GM12878 (cell line): Measurements from ENCODE around the gene PPP3CA. TPM values are rescaled to one million over a fixed set of nuclear protein-coding genes. Genes with fewer than 3 reads are reported as not detected.
A peak's percentile ranks its signal among the peaks of the same experiment; 100 is the strongest.

ENCODE experiments used
- ATAC-seq: fragments of 200-7000 bp; cut with Tn5 transposase; 3 replicates; pipeline ENCODE4 v1.9.1; 2020; ENCODE audit warnings: mild to moderate bottlenecking, moderate library complexity
- BruUV-seq: library from RNA; stranded (reverse); fragments of 400-500 nt; replicated peaks from 2 replicates; lab custom pipeline; 2021; lab: Mats Ljungman, UMichigan
- CTCF ChIA-PET: fragments of 300-600 bp; sonication (Branson Sonifier 250); formaldehyde crosslinking; extraction: SDS; loops from one replicate; lab custom pipeline; 2021; ENCODE audit warnings: inconsistent platforms; lab: Yijun Ruan, JAX
- POLR2A ChIA-PET: fragments of 350-600 bp; formaldehyde crosslinking; extraction: SDS; loops from one replicate; lab custom pipeline; 2021; ENCODE audit warnings: inconsistent platforms; lab: Charles Lee
- RAD21 ChIA-PET: fragments of 300-600 bp; sonication (Branson Sonifier 250); formaldehyde crosslinking; loops from one replicate; lab custom pipeline; 2023; ENCODE audit warnings: antibody characterized with exemption; ENCODE audit not compliant: unreplicated experiment; lab: Charles Lee
- SMC1A ChIA-PET: fragments of 300-600 bp; sonication (Branson Sonifier 250); formaldehyde crosslinking; loops from one replicate; lab custom pipeline; 2023; ENCODE audit not compliant: unreplicated experiment, uncharacterized antibody; lab: Charles Lee
- DNase-seq: peaks from one replicate; pipeline ENCODE4 v3.0.0-alpha.2; 2011; ENCODE audit warnings: low read depth, low spot score
- FAIRE-seq: peaks from 3 replicates; lab custom pipeline; 2011; peaks lifted over from hg19 to GRCh38; lab: Jason Lieb, UNC
- H2AFZ ChIP-seq: 2 replicates; pipeline ENCODE4 v1.6.0; 2011; ENCODE audit warnings: low read depth, low read length, control low read depth; ENCODE audit not compliant: control insufficient read depth
- H3K27ac ChIP-seq: 2 replicates; pipeline ENCODE4 v1.5.1; 2011; ENCODE audit warnings: control low read depth; ENCODE audit not compliant: control insufficient read depth, insufficient read depth
- H3K27me3 ChIP-seq, 2 experiments: replicated peaks in 1 of 2; 2 replicates each; pipeline versions ENCODE4 v1.6.0 to v1.6.1; 2011; ENCODE audit warnings: low read length in 1 of 2; ENCODE audit not compliant: control insufficient read depth in 2 of 2, insufficient read depth in 2 of 2
- H3K36me3 ChIP-seq, 2 experiments: 2 replicates each; pipeline ENCODE4 v1.5.1; 2011; ENCODE audit warnings: low read length in 1 of 2; ENCODE audit not compliant: control insufficient read depth in 2 of 2, insufficient read depth in 2 of 2
- H3K4me1 ChIP-seq: 2 replicates; pipeline ENCODE4 v1.6.1; 2011; ENCODE audit warnings: mild to moderate bottlenecking, low read length, moderate library complexity, mixed read lengths; ENCODE audit not compliant: control insufficient read depth, insufficient read depth
- H3K4me2 ChIP-seq: 2 replicates; pipeline ENCODE4 v1.6.0; 2011; ENCODE audit warnings: control low read depth; ENCODE audit not compliant: control insufficient read depth, insufficient read depth
- H3K4me3 ChIP-seq: fragments of 200-600 bp; sonication (generic); 2 replicates; pipeline ENCODE4 v1.5.1; 2016
- H3K79me2 ChIP-seq: 2 replicates; pipeline ENCODE4 v1.6.0; 2011; ENCODE audit warnings: low read length; ENCODE audit not compliant: control insufficient read depth, insufficient read depth
- H3K9ac ChIP-seq: 2 replicates; pipeline ENCODE4 v1.8.0; 2011; ENCODE audit warnings: low read length, control low read depth, mixed read lengths; ENCODE audit not compliant: control insufficient read depth, insufficient read depth
- H3K9me3 ChIP-seq: replicated peaks from 3 replicates; pipeline ENCODE4 v1.5.1; 2011; ENCODE audit warnings: mild to moderate bottlenecking, low read length; ENCODE audit not compliant: control insufficient read depth, insufficient read depth
- H4K20me1 ChIP-seq: 2 replicates; pipeline ENCODE4 v1.6.0; 2011; ENCODE audit not compliant: control insufficient read depth, insufficient read depth
- GATAD2B ChIP-seq: fragments of 450-650 bp; conservative IDR thresholded peaks from 2 replicates; pipeline ENCODE4 v1.6.1; 2017; ENCODE audit warnings: low read depth, mild to moderate bottlenecking, moderate library complexity
- HDAC2 ChIP-seq: fragments of 200-600 bp; sonication (generic); IDR thresholded peaks from 2 replicates; pipeline ENCODE4 v1.6.1; 2017
- IKZF2 ChIP-seq, 2 experiments: fragments of 450-650 bp; IDR thresholded peaks; 2 replicates each; pipeline ENCODE4 v1.6.1; 2017; ENCODE audit warnings: mild to moderate bottlenecking in 2 of 2, moderate library complexity in 2 of 2
- JUNB ChIP-seq: IDR thresholded peaks from 2 replicates; pipeline ENCODE4 v1.6.1; 2016; ENCODE audit warnings: antibody characterized with exemption, mild to moderate bottlenecking
- MLLT1 ChIP-seq: fragments of 450-650 bp; IDR thresholded peaks from 2 replicates; pipeline ENCODE4 v1.6.1; 2016; ENCODE audit warnings: mild to moderate bottlenecking
- NFXL1 ChIP-seq: fragments of 450-650 bp; IDR thresholded peaks from 2 replicates; pipeline ENCODE4 v1.6.1; 2017; ENCODE audit warnings: antibody characterized with exemption, mild to moderate bottlenecking, borderline replicate concordance
- NFYA ChIP-seq: IDR thresholded peaks from 2 replicates; pipeline ENCODE4 v1.6.1; 2011; ENCODE audit warnings: low read depth, mild to moderate bottlenecking, low read length, improper control_type of control experiment, borderline replicate concordance
- NR2C1 ChIP-seq: fragments of 450-650 bp; IDR thresholded peaks from 2 replicates; pipeline ENCODE4 v1.6.1; 2017; ENCODE audit warnings: antibody characterized with exemption, mild to moderate bottlenecking, moderate library complexity
- ZBTB33 ChIP-seq: fragments of 450-650 bp; IDR thresholded peaks from 2 replicates; pipeline ENCODE4 v1.6.1; 2017; ENCODE audit warnings: mild to moderate bottlenecking
- ZSCAN29 ChIP-seq: fragments of 450-650 bp; IDR thresholded peaks from 2 replicates; pipeline ENCODE4 v1.6.1; 2017; ENCODE audit warnings: mild to moderate bottlenecking, moderate library complexity
- WGBS: methylation state at CpG from one replicate; pipeline ENCODE4 v1.1.6; 2016; ENCODE audit warnings: low lambda C conversion rate; ENCODE audit not compliant: insufficient replicate concordance, insufficient coverage; ENCODE audit errors: missing lambda C conversion rate; 5-methylcytosine and 5-hydroxymethylcytosine counted together
- in situ Hi-C: fragments of 300-500 bp; cut with MboI; formaldehyde crosslinking; loops from 9 replicates; pipeline ENCODE4 v1.14.3; 2018; ENCODE audit warnings: mixed read lengths
- intact Hi-C: fragments of 100-400 bp; cut with micrococcal nuclease; formaldehyde crosslinking; loops from one replicate; pipeline ENCODE4 v1.14.2; 2022; ENCODE audit not compliant: unreplicated experiment
- polyA plus RNA-seq, 11 experiments: library from polyadenylated mRNA; depleted of rRNA in 4 of 11; unstranded in 6 of 11; stranded (reverse) in 5 of 11; fragments of >200 nt; fragmentation: Nextera tagmentation in 4 of 11; fragmentation: Illumina TruSeq in 1 of 11; extraction: Ambion mirVana in 4 of 11; extraction: Trizol in 1 of 11; gene quantifications; 1 replicate in 1 of 11; 2 replicates in 10 of 11; pipeline versions ENCODE4 v1.2.1 to v1.2.3, GENCODE V29; 2011 to 2016; ENCODE audit warnings: inconsistent platforms in 2 of 11, missing spikeins in 2 of 11, low read depth in 1 of 11
- total RNA-seq, 4 experiments: library from RNA; depleted of rRNA in 3 of 4; stranded (reverse); fragments of >200 nt in 3 of 4; fragmentation: Illumina TruSeq in 1 of 4; extraction: Trizol in 1 of 4; gene quantifications; 2 replicates each; pipeline versions ENCODE4 v1.2.1 to v1.2.3, GENCODE V29; 2013 to 2021
- TF ChIP-seq, protein P1 (sequence below): fragments of 450-650 bp; conservative IDR thresholded peaks from 2 replicates; pipeline ENCODE4 v1.6.1; 2017; ENCODE audit warnings: mild to moderate bottlenecking, moderate library complexity

The PPP3CA gene
- total and polyA plus RNA-seq, 10 of the 15 experiments (the other 5 are each of a cell fraction or from before 2014, with no cell fraction given) = 0.33 to 9.0 (median 1.0) TPM

DNA sequence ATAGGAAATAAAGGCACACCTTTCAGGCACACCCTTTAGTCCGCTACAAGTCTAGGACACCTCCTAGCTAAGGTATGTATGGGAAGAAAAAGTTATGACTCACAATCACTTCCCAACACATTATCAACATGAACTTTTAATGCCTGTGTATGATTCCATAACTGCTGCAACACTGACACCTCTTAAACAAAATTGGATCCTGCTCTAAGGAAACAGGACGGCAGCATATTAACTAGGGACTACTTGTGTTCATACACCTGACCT lies 2.4 kb upstream of the PPP3CA start (continued):
- TF ChIP-seq NFXL1 (no peak), ZSCAN29 (no peak), MLLT1 (no peak), NR2C1 (no peak), HDAC2 (no peak), IKZF2 (IDR thresholded peaks at IDR 0.05) (no peak), NFYA (no peak)
- TF ChIP-seq, protein P1, sequence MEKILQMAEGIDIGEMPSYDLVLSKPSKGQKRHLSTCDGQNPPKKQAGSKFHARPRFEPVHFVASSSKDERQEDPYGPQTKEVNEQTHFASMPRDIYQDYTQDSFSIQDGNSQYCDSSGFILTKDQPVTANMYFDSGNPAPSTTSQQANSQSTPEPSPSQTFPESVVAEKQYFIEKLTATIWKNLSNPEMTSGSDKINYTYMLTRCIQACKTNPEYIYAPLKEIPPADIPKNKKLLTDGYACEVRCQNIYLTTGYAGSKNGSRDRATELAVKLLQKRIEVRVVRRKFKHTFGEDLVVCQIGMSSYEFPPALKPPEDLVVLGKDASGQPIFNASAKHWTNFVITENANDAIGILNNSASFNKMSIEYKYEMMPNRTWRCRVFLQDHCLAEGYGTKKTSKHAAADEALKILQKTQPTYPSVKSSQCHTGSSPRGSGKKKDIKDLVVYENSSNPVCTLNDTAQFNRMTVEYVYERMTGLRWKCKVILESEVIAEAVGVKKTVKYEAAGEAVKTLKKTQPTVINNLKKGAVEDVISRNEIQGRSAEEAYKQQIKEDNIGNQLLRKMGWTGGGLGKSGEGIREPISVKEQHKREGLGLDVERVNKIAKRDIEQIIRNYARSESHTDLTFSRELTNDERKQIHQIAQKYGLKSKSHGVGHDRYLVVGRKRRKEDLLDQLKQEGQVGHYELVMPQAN = no peak

- H4K20me1 ChIP-seq = no peaks in the 10 kb centered on the region; the same call in 1 of the 2 replicates
- CTCF ChIA-PET = interaction anchor here (0.6 to 0.7 kb wide), 2 partner anchors 22 to 180 kb away, joined by 3 to 4 read pairs; no protein-coding TSS in a partner anchor
- POLR2A ChIA-PET = interaction anchor here (0.7 kb wide), 1 partner anchor 40 kb away, joined by 4 read pairs; no protein-coding TSS in a partner anchor
- no TSS peak for BruUV-seq
- in situ Hi-C loops (no loop called here), intact Hi-C loops (loop anchor here (5.0 to 10.0 kb wide), 3 partner anchors 68 to 524 kb away; no protein-coding TSS in a partner anchor)
- no peak for FAIRE-seq
- no peak for DNase-seq
- peak overlapping the region; percentile 99; the same call in 1 of the 2 replicates for H3K4me2 ChIP-seq
- peaks cover 13% of the 10 kb centered on the region for H3K79me2 ChIP-seq
- 97% methylated on average over 5 of the region's 5 CpGs for WGBS
- ATAC-seq = no peak
- RAD21 ChIA-PET = interaction anchor here (1.8 kb wide), 1 partner anchor 23 kb away, joined by 5 read pairs; no protein-coding TSS in a partner anchor
- H3K4me1 ChIP-seq = peaks cover 11% of the 10 kb centered on the region
- no peaks in the 10 kb centered on the region for H3K36me3 ChIP-seq
- no peaks in the 10 kb centered on the region for H3K9me3 ChIP-seq
- H2AFZ ChIP-seq = no peak overlapping the region
- H3K4me3 ChIP-seq = peak overlapping the region; percentile 90; the same call in 1 of the 2 replicates
- no peak overlapping the region for H3K27ac ChIP-seq
- H3K27me3 ChIP-seq = peaks cover 1 to 4% of the 10 kb centered on the region in 2 experiments; a peak in 1 of 4 replicates
- H3K9ac ChIP-seq = no peak overlapping the region
- SMC1A ChIA-PET = interaction anchor here (1.3 to 1.6 kb wide), 4 partner anchors 10 to 180 kb away, joined by 3 to 7 read pairs (median 4); no protein-coding TSS in a partner anchor
- TF ChIP-seq JUNB = no peak
- no peak for TF ChIP-seq ZBTB33
- TF ChIP-seq GATAD2B = no peak
Measured at GRCh38 chr4:101348995-101349800, 1.9 kb upstream of the PPP3CA start.
